NT2/D1 (cell line): ENCODE results near the gene RAB3C.

Source experiments
- SUZ12 ChIP-seq: IDR thresholded peaks from 2 replicates; pipeline ENCODE4 v1.6.1; 2011; ENCODE audit not compliant: insufficient read length, insufficient read depth; ENCODE audit errors: extremely low read depth
- YY1 ChIP-seq: IDR thresholded peaks from 2 replicates; pipeline ENCODE4 v1.6.1; 2011; ENCODE audit not compliant: insufficient read length, insufficient read depth

GRCh38 chr5:58571501-58571900 is 11.4 kb upstream of the RAB3C start:
- TF ChIP-seq YY1 (no peak), SUZ12 (no peak)
